Measurements from ENCODE around the gene KRTAP20-2.

DNA sequence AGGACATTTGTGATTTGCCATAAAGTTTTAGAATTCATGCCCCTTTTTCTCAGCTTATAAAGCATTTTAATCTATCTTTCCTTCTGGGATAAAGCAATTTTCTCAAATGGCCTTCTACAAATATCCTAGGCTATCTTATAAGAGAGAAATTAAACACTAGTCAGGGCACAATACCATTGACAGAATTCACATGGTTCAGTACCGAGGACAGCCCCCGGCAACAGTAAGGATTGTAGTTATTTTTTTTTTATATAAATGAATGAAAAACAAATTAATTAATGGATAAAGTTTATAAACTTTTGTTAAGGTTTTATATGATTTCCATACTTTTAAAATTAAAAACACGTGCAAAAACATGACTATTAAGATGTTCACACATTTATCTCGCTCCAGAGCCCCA, 6.9 kb upstream of the KRTAP20-2 start:
- TF ChIP-seq CSDC2 (CRISPR knock-in tag; IDR thresholded peaks at IDR 0.05), result no peak
- no peak for TF ChIP-seq ZFP3 (CRISPR knock-in tag; IDR thresholded peaks at IDR 0.05)
- TF ChIP-seq, protein P1, sequence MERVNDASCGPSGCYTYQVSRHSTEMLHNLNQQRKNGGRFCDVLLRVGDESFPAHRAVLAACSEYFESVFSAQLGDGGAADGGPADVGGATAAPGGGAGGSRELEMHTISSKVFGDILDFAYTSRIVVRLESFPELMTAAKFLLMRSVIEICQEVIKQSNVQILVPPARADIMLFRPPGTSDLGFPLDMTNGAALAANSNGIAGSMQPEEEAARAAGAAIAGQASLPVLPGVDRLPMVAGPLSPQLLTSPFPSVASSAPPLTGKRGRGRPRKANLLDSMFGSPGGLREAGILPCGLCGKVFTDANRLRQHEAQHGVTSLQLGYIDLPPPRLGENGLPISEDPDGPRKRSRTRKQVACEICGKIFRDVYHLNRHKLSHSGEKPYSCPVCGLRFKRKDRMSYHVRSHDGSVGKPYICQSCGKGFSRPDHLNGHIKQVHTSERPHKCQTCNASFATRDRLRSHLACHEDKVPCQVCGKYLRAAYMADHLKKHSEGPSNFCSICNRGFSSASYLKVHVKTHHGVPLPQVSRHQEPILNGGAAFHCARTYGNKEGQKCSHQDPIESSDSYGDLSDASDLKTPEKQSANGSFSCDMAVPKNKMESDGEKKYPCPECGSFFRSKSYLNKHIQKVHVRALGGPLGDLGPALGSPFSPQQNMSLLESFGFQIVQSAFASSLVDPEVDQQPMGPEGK (CRISPR knock-in tag; IDR thresholded peaks at IDR 0.05; ENCODE audit: borderline replicate concordance), result no peak
- TF ChIP-seq, protein P2, sequence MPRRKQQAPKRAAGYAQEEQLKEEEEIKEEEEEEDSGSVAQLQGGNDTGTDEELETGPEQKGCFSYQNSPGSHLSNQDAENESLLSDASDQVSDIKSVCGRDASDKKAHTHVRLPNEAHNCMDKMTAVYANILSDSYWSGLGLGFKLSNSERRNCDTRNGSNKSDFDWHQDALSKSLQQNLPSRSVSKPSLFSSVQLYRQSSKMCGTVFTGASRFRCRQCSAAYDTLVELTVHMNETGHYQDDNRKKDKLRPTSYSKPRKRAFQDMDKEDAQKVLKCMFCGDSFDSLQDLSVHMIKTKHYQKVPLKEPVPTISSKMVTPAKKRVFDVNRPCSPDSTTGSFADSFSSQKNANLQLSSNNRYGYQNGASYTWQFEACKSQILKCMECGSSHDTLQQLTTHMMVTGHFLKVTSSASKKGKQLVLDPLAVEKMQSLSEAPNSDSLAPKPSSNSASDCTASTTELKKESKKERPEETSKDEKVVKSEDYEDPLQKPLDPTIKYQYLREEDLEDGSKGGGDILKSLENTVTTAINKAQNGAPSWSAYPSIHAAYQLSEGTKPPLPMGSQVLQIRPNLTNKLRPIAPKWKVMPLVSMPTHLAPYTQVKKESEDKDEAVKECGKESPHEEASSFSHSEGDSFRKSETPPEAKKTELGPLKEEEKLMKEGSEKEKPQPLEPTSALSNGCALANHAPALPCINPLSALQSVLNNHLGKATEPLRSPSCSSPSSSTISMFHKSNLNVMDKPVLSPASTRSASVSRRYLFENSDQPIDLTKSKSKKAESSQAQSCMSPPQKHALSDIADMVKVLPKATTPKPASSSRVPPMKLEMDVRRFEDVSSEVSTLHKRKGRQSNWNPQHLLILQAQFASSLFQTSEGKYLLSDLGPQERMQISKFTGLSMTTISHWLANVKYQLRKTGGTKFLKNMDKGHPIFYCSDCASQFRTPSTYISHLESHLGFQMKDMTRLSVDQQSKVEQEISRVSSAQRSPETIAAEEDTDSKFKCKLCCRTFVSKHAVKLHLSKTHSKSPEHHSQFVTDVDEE (CRISPR knock-in tag; IDR thresholded peaks at IDR 0.05), result no peak
- no peak for TF ChIP-seq CSRNP3 (CRISPR knock-in tag; IDR thresholded peaks at IDR 0.05)
- TF ChIP-seq ARNTL (CRISPR knock-in tag; IDR thresholded peaks at IDR 0.05; ENCODE audit: borderline replicate concordance, low read depth), result no peak
- no peak for TF ChIP-seq ZNF565 (CRISPR knock-in tag; conservative IDR thresholded peaks at IDR 0.05; ENCODE audit: low read depth)
- TF ChIP-seq ZFP30 (CRISPR knock-in tag; IDR thresholded peaks at IDR 0.05), result no peak
- no peak for TF ChIP-seq BACH2 (CRISPR knock-in tag; IDR thresholded peaks at IDR 0.05; ENCODE audit: borderline replicate concordance)
- no peak for TF ChIP-seq PPARA (CRISPR knock-in tag; IDR thresholded peaks at IDR 0.05; ENCODE audit: borderline replicate concordance)
- TF ChIP-seq OSR1 (CRISPR knock-in tag; IDR thresholded peaks at IDR 0.05), result no peak

Data from SK-N-SH treated with all-trans-retinoic acid at 6 μM for 48 hours (cell line).